AG04449 (cell line): ENCODE results near the gene RFK.
"Not testable (repeated sequence)": the region's sequence is repeated elsewhere in the genome, so short reads cannot be mapped to it uniquely, and the experiment has no call there.

Experiments used
- CTCF ChIA-PET: fragments of 350-600 bp; formaldehyde crosslinking; extraction: SDS; loops from one replicate; lab custom pipeline; 2021; ENCODE audit warnings: antibody characterized with exemption; lab: Yijun Ruan, JAX
- POLR2A ChIA-PET: fragments of 400-600, 350-600 bp; formaldehyde crosslinking; extraction: SDS; loops from one replicate; lab custom pipeline; 2020; ENCODE audit warnings: antibody characterized with exemption, inconsistent platforms; lab: Yijun Ruan, JAX
- DNase-seq: peaks from one replicate; pipeline ENCODE4 v3.0.0-alpha.2; 2010; ENCODE audit warnings: low read depth, low spot score
- H3K4me3 ChIP-seq: 2 replicates; pipeline ENCODE4 v1.5.1; 2011; ENCODE audit warnings: low read depth, mild to moderate bottlenecking, control low read depth, low read length
- CTCF ChIP-seq: IDR thresholded peaks from one replicate; pipeline ENCODE4 v1.5.1; 2011; ENCODE audit warnings: mild to moderate bottlenecking, moderate library complexity, low read length, control low read depth, inconsistent platforms; ENCODE audit not compliant: insufficient read depth; ENCODE audit errors: missing control alignments

RFK gene

GRCh38 chr9:76394195-76394959, at the start of gene RFK:
Gene RFK (minus strand): TSS chr9:76394426. CDS start chr9:76394171, 255 bp downstream.
- peak; percentile 60 for TF ChIP-seq CTCF
- CTCF ChIA-PET: interaction anchor here (1.0 to 3.9 kb wide), 18 partner anchors 8 to 316 kb away, joined by 3 to 26 read pairs (median 4); no protein-coding TSS in a partner anchor
- peak; percentile 36 for DNase-seq
- POLR2A ChIA-PET: interaction anchor here (0.7 to 1.4 kb wide), 3 partner anchors 10 to 172 kb away, joined by 3 to 7 read pairs (median 4); no protein-coding TSS in a partner anchor
- H3K4me3 ChIP-seq: peak within 1 kb of the TSS; percentile 89

- no peak for TF ChIP-seq CTCF
- CTCF ChIA-PET: interaction anchor here (0.7 to 14.9 kb wide), 3 partner anchors 16 to 257 kb away, joined by 3 to 330 read pairs (median 20); no protein-coding TSS in a partner anchor
- H3K4me3 ChIP-seq: no peak overlapping the region
- no peak for DNase-seq
- POLR2A ChIA-PET: no interaction called here
Measured at GRCh38 chr9:76443887-76444286, 49.7 kb upstream of the RFK start.

- H3K4me3 ChIP-seq: no peak overlapping the region
- ChIA-PET CTCF (interaction anchor here (1.4 to 14.9 kb wide), 4 partner anchors 10 to 264 kb away, joined by 3 to 330 read pairs (median 4); no protein-coding TSS in a partner anchor), POLR2A (no interaction called here)
- TF ChIP-seq CTCF: no peak
- DNase-seq: no peak
Measured at GRCh38 chr9:76441551-76442322, 47.5 kb upstream of the RFK start.

DNA sequence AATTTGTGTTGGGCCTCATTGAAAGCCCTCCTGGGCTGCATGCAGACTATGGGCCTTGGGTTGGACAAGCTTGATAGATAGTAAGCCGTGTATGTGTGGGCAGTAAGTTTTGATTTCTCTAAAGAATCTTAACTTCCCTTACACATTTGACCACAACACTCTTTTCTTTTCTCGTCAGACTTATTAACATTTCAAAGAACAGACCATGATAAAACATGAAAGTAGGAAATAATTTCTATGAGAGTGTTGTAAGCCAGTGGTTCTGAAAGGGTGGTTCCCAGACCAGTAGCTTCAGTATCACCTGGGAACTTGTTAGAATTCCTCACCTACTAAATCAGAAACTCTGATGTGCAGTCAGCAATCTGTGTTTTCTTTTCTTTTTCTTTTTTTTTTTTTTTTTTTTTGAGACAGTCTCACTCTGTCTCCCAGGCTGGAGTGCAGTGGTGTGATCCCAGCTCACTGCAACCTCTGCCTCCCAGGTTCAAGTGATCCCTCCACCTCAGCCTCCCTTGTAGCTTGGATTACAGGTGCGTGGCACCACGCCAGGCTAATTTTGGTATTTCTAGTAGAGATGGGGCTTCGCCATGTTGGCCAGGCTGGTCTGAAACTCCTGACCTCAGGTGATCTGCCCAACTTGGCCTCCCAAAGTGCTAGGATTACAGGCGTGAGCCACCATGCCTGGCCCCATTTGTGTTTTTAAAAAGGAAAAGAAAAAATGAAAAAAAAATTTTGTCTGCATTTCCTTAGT, 44.8 kb upstream of the RFK start:
- no peak for TF ChIP-seq CTCF
- no peak overlapping the region for H3K4me3 ChIP-seq
- CTCF ChIA-PET: interaction anchor here (0.8 to 14.9 kb wide), 6 partner anchors 9 to 266 kb away, joined by 3 to 330 read pairs (median 4); no protein-coding TSS in a partner anchor
- DNase-seq: no peak
- POLR2A ChIA-PET: no interaction called here

DNA sequence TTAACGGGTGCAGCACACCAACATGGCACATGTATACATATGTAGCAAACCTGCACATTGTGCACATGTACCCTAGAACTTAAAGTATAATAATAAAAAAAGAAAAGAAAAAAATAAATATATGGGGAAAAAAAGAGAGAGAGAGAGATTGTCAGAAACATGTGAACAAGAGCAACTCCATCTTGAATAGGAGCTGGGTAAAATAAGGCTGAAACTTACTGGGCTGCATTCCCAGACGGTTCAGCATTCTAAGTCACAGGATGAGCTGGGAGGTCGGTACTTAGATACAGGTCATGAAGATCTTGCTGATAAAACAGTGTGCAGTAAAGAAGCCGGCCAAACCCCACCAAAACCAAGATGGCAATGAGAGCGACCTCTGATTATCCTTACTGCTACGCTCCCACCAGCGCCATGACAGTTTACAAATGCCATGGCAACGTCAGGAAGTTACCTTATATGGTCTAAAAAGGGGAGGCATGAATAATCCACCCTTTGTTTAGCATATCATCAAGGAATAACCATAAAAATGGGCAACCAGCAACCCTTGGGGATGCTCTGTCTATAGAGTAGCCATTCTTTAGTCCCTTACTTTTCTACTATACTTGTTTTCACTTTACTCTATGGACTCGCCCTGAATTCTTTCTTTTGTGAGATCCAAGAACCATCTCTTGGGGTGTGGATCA, 42.9 kb upstream of the RFK start:
- POLR2A ChIA-PET, H3K4me3 ChIP-seq, DNase-seq: not testable (repeated sequence)
- CTCF ChIA-PET: interaction anchor here (2.4 kb wide), 1 partner anchor 11 kb away, joined by 13 read pairs; no protein-coding TSS in a partner anchor

- CTCF ChIA-PET: interaction anchor here (1.4 to 2.5 kb wide), 2 partner anchors 15 to 25 kb away, joined by 3 to 10 read pairs; no protein-coding TSS in a partner anchor
- H3K4me3 ChIP-seq, DNase-seq, POLR2A ChIA-PET: not testable (repeated sequence)
Measured at GRCh38 chr9:76434897-76435296, 40.7 kb upstream of the RFK start.
